GM23338 (cell line): ENCODE data around the gene SMC5. TPM values are rescaled to one million over a fixed set of nuclear protein-coding genes. Genes with fewer than 3 reads are reported as not detected.

Experiments used
- ATAC-seq: fragments of 200-7000 bp; cut with Tn5 transposase; 3 replicates; pipeline ENCODE4 v1.9.1; 2020
- DNase-seq: peaks from one replicate; pipeline ENCODE4 v3.0.0-alpha.2; 2015; ENCODE audit warnings: low spot score
- H2AFZ ChIP-seq: fragments of 200-600 bp; sonication (generic); 2 replicates; pipeline ENCODE4 v1.8.0; 2016; ENCODE audit warnings: antibody characterized with exemption, mild to moderate bottlenecking, moderate library complexity
- H3F3A ChIP-seq: fragments of 200-600 bp; sonication (generic); replicated peaks from 2 replicates; pipeline ENCODE4 v1.8.0; 2017; ENCODE audit warnings: antibody characterized with exemption, mixed run types, low read depth
- H3K27ac ChIP-seq: fragments of 200-600 bp; sonication (generic); 2 replicates; pipeline ENCODE4 v1.6.1; 2016; ENCODE audit warnings: low read depth
- H3K27me3 ChIP-seq: fragments of 200-600 bp; sonication (generic); 2 replicates; pipeline ENCODE4 v1.8.0; 2016; ENCODE audit warnings: mild to moderate bottlenecking, mixed run types, moderate library complexity; ENCODE audit not compliant: insufficient read depth
- H3K36me3 ChIP-seq: fragments of 200-600 bp; sonication (generic); 2 replicates; pipeline ENCODE4 v1.8.0; 2016; ENCODE audit warnings: mild to moderate bottlenecking; ENCODE audit not compliant: insufficient read depth
- H3K4me1 ChIP-seq: fragments of 200-600 bp; sonication (generic); 2 replicates; pipeline ENCODE4 v1.8.0; 2016; ENCODE audit warnings: mild to moderate bottlenecking, moderate library complexity; ENCODE audit not compliant: insufficient read depth
- H3K4me2 ChIP-seq: fragments of 200-600 bp; sonication (generic); 2 replicates; pipeline ENCODE4 v1.7.1; 2017; ENCODE audit warnings: mixed run types
- H3K4me3 ChIP-seq: fragments of 200-600 bp; sonication (generic); 2 replicates; pipeline ENCODE4 v1.6.1; 2016; ENCODE audit warnings: mixed run types
- H3K79me2 ChIP-seq: fragments of 200-600 bp; sonication (generic); replicated peaks from 2 replicates; pipeline ENCODE4 v1.8.0; 2017; ENCODE audit warnings: mild to moderate bottlenecking; ENCODE audit not compliant: insufficient read depth
- H3K9me2 ChIP-seq: fragments of 200-600 bp; sonication (generic); 2 replicates; pipeline ENCODE4 v1.8.0; 2017; ENCODE audit not compliant: insufficient read depth
- H4K20me1 ChIP-seq: fragments of 200-600 bp; sonication (generic); replicated peaks from 2 replicates; pipeline ENCODE4 v1.8.0; 2017; ENCODE audit warnings: mild to moderate bottlenecking; ENCODE audit not compliant: insufficient read depth
- H3K27ac Mint-ChIP-seq: 2 replicates; pipeline ENCODE4 v1.8.0; 2020; ENCODE audit warnings: inconsistent platforms, mild to moderate bottlenecking, moderate library complexity, mixed read lengths
- H3K27me3 Mint-ChIP-seq: 3 replicates; pipeline ENCODE4 v1.8.0; 2022; ENCODE audit warnings: low read depth, mild to moderate bottlenecking, moderate library complexity, mixed read lengths, inconsistent platforms; ENCODE audit not compliant: insufficient read depth, poor library complexity
- H3K36me3 Mint-ChIP-seq: 3 replicates; pipeline ENCODE4 v1.8.0; 2021; ENCODE audit warnings: low read depth, mild to moderate bottlenecking, inconsistent platforms, moderate library complexity, mixed read lengths
- H3K4me1 Mint-ChIP-seq: 3 replicates; pipeline ENCODE4 v1.8.0; 2020; ENCODE audit warnings: mild to moderate bottlenecking, inconsistent platforms, mixed read lengths
- H3K4me3 Mint-ChIP-seq: 3 replicates; pipeline ENCODE4 v1.8.0; 2021; ENCODE audit warnings: moderate library complexity, mild to moderate bottlenecking, inconsistent platforms, mixed read lengths
- H3K9me3 Mint-ChIP-seq: 3 replicates; pipeline ENCODE4 v1.8.0; 2020; ENCODE audit warnings: moderate library complexity, mild to moderate bottlenecking, inconsistent platforms, mixed read lengths
- CREB1 ChIP-seq: fragments of 250-450 bp; sonication (Bioruptor Pico); IDR thresholded peaks from 2 replicates; pipeline ENCODE4 v1.5.0; 2020; ENCODE audit warnings: low read depth, mild to moderate bottlenecking, moderate library complexity
- ETS1 ChIP-seq: IDR thresholded peaks from 2 replicates; pipeline ENCODE4 v1.6.1; 2016; ENCODE audit warnings: antibody characterized with exemption
- EZH2 ChIP-seq: fragments of 200-600 bp; sonication (generic); IDR thresholded peaks from one replicate; pipeline ENCODE4 v1.8.0; 2017; ENCODE audit warnings: antibody characterized with exemption, mild to moderate bottlenecking, low read depth; ENCODE audit not compliant: unreplicated experiment
- EZH2phosphoT487 ChIP-seq: fragments of 200-600 bp; sonication (generic); IDR thresholded peaks from one replicate; pipeline ENCODE4 v1.8.1; 2018; ENCODE audit warnings: antibody characterized with exemption; ENCODE audit not compliant: unreplicated experiment
- JUNB ChIP-seq: IDR thresholded peaks from one replicate; pipeline ENCODE4 v1.6.1; 2016; ENCODE audit warnings: antibody characterized with exemption; ENCODE audit not compliant: unreplicated experiment
- NANOG ChIP-seq: IDR thresholded peaks from 2 replicates; pipeline ENCODE4 v1.6.1; 2016; ENCODE audit warnings: antibody characterized with exemption, borderline replicate concordance
- POLR2AphosphoS5 ChIP-seq: IDR thresholded peaks from 2 replicates; pipeline ENCODE4 v1.6.1; 2016; ENCODE audit warnings: antibody characterized with exemption, low read depth
- REST ChIP-seq: IDR thresholded peaks from one replicate; pipeline ENCODE4 v1.6.1; 2018; ENCODE audit warnings: antibody characterized with exemption; ENCODE audit not compliant: unreplicated experiment
- STAT1 ChIP-seq: IDR thresholded peaks from one replicate; pipeline ENCODE4 v1.6.1; 2016; ENCODE audit warnings: antibody characterized with exemption; ENCODE audit not compliant: unreplicated experiment
- ZNF462 ChIP-seq: fragments of 250-450 bp; sonication (Bioruptor Pico); IDR thresholded peaks from 2 replicates; pipeline ENCODE4 v1.5.0; 2020; ENCODE audit warnings: mild to moderate bottlenecking, moderate library complexity
- polyA plus RNA-seq: library from polyadenylated mRNA; unstranded; fragments of >200 nt; fragmentation: Nextera tagmentation; extraction: Ambion mirVana; gene quantifications from 2 replicates; pipeline ENCODE4 v1.2.1, GENCODE V29; 2016
- total RNA-seq: library from RNA; depleted of rRNA; stranded (reverse); fragments of >200 nt; shearing (Covaris generic); gene quantifications from 2 replicates; pipeline ENCODE4 v1.2.3, GENCODE V29; 2014

Gene SMC5
- total and polyA plus RNA-seq, 2 experiments from 2014 or later, result 27.9 to 29.0 TPM

- TF ChIP-seq EZH2phosphoT487 (no peak), JUNB (no peak), CREB1 (CRISPR knock-in tag) (no peak), REST (no peak), EZH2 (no peak), POLR2AphosphoS5 (no peak), STAT1 (no peak), ETS1 (no peak)
These were observed 104.2 kb downstream of the SMC5 start (continued) for GRCh38 chr9:70362952-70363351.

- no peak for DNase-seq
- no peak overlapping the region for H3K4me2 ChIP-seq
- no peaks in the 10 kb centered on the region for H3K27me3 ChIP-seq
- TF ChIP-seq JUNB, result no peak
- TF ChIP-seq CREB1 (CRISPR knock-in tag), result no peak
- no peak for TF ChIP-seq ZNF462 (CRISPR knock-in tag)
- no peak for TF ChIP-seq EZH2phosphoT487
- no peak for TF ChIP-seq NANOG
- peaks cover 3% of the 10 kb centered on the region; the same call in 1 of the 3 replicates for H3K36me3 Mint-ChIP-seq
- no peaks in the 10 kb centered on the region for H3K4me1 Mint-ChIP-seq
- H3K4me3 ChIP-seq, result no peak overlapping the region
- no peaks in the 10 kb centered on the region for H3K9me3 Mint-ChIP-seq
- no peaks in the 10 kb centered on the region for H3K9me2 ChIP-seq
- no peak overlapping the region for H3K4me3 Mint-ChIP-seq
- no peak overlapping the region for H3K27ac ChIP-seq
- ATAC-seq, result no peak
- no peaks in the 10 kb centered on the region for H4K20me1 ChIP-seq
- H3K4me1 ChIP-seq, result no peaks in the 10 kb centered on the region
- no peaks in the 10 kb centered on the region for H3F3A ChIP-seq
- no peaks in the 10 kb centered on the region for H3K79me2 ChIP-seq
- H3K27me3 Mint-ChIP-seq, result no peaks in the 10 kb centered on the region
- H3K36me3 ChIP-seq, result no peaks in the 10 kb centered on the region
- H3K27ac Mint-ChIP-seq, result no peak overlapping the region
- no peak overlapping the region for H2AFZ ChIP-seq
These were observed 105.0 kb downstream of the SMC5 start for GRCh38 chr9:70363760-70364159.
